ENCODE measurements around the gene OR10H1.
"Not testable (repeated sequence)": the region's sequence is repeated elsewhere in the genome, so short reads cannot be mapped to it uniquely, and the experiment has no call there.

- TF ChIP-seq CTCF, POLR2A (IDR thresholded peaks at IDR 0.05): not testable (repeated sequence)
Measured at GRCh38 chr19:15782896-15783295, 32.6 kb downstream of the OR10H1 start.

Measured in vagina (tissue), 2 donors.